PC-9 (cell line): ENCODE measurements around the gene SLC45A2. TPM values are rescaled to one million over a fixed set of nuclear protein-coding genes. Genes with fewer than 3 reads are reported as not detected.

Source experiments
- BruUV-seq: library from RNA; stranded (reverse); fragments of 400-500 nt; replicated peaks from 2 replicates; lab custom pipeline; 2021; lab: Mats Ljungman, UMichigan
- CTCF ChIA-PET: fragments of 300-600 bp; sonication (Branson Sonifier 250); formaldehyde crosslinking; loops from one replicate; lab custom pipeline; 2022; ENCODE audit warnings: antibody characterized with exemption; lab: Charles Lee
- POLR2A ChIA-PET: fragments of 300-600 bp; sonication (Branson Sonifier 250); formaldehyde crosslinking; loops from one replicate; lab custom pipeline; 2022; ENCODE audit warnings: antibody characterized with exemption; ENCODE audit not compliant: unreplicated experiment; lab: Charles Lee
- DNase-seq, 2 experiments: peaks; one replicate each; pipeline versions ENCODE4 v3.0.0 to v3.0.0-alpha.2; 2015 to 2022; ENCODE audit warnings: mixed read lengths in 1 of 2
- H2AFZ ChIP-seq: fragments of 200-600 bp; sonication (generic); 2 replicates; pipeline ENCODE4 v1.8.1; 2017; ENCODE audit warnings: antibody characterized with exemption
- H3F3A ChIP-seq: fragments of 200-600 bp; sonication (generic); 2 replicates; pipeline ENCODE4 v1.8.1; 2017; ENCODE audit warnings: antibody characterized with exemption, mild to moderate bottlenecking, low read depth; ENCODE audit not compliant: insufficient read depth
- H3K27ac ChIP-seq: fragments of 200-600 bp; sonication (generic); 2 replicates; pipeline ENCODE4 v1.6.1; 2016; ENCODE audit warnings: mixed run types
- H3K27me3 ChIP-seq: fragments of 200-600 bp; sonication (generic); 2 replicates; pipeline ENCODE4 v1.6.1; 2016; ENCODE audit warnings: low read depth, mixed run types; ENCODE audit not compliant: insufficient read depth
- H3K36me3 ChIP-seq: fragments of 200-600 bp; sonication (generic); 2 replicates; pipeline ENCODE4 v1.6.1; 2016; ENCODE audit warnings: low read depth, mixed run types
- H3K4me1 ChIP-seq: fragments of 200-600 bp; sonication (generic); replicated peaks from 2 replicates; pipeline ENCODE4 v1.6.1; 2016; ENCODE audit warnings: mixed run types; ENCODE audit not compliant: insufficient read depth
- H3K4me2 ChIP-seq: fragments of 200-600 bp; sonication (generic); 2 replicates; pipeline ENCODE4 v1.6.1; 2017; ENCODE audit warnings: mixed run types
- H3K4me3 ChIP-seq: fragments of 200-600 bp; sonication (generic); 2 replicates; pipeline ENCODE4 v1.6.1; 2016; ENCODE audit warnings: mixed run types
- H3K79me2 ChIP-seq: fragments of 200-600 bp; sonication (generic); 2 replicates; pipeline ENCODE4 v1.6.1; 2017; ENCODE audit warnings: low read depth, mixed run types
- H3K9me2 ChIP-seq: fragments of 200-600 bp; sonication (generic); 2 replicates; pipeline ENCODE4 v1.8.1; 2017; ENCODE audit warnings: mild to moderate bottlenecking; ENCODE audit not compliant: insufficient read depth
- H3K9me3 ChIP-seq: fragments of 200-600 bp; sonication (generic); 2 replicates; pipeline ENCODE4 v1.8.1; 2016; ENCODE audit warnings: low read depth; ENCODE audit not compliant: insufficient read depth
- H4K20me1 ChIP-seq: fragments of 200-600 bp; sonication (generic); 2 replicates; pipeline ENCODE4 v1.8.1; 2017; ENCODE audit not compliant: insufficient read depth
- CTCF ChIP-seq: fragments of 200-600 bp; sonication (generic); conservative IDR thresholded peaks from 2 replicates; pipeline ENCODE4 v1.6.1; 2017; ENCODE audit warnings: mixed run types, antibody characterized with exemption, mild to moderate bottlenecking, moderate library complexity
- EZH2 ChIP-seq: fragments of 200-600 bp; sonication (generic); IDR thresholded peaks from 2 replicates; pipeline ENCODE4 v1.8.0; 2017; ENCODE audit warnings: antibody characterized with exemption, low read depth
- intact Hi-C: fragments of 100-400 bp; cut with micrococcal nuclease; formaldehyde crosslinking; loops from one replicate; pipeline ENCODE4 v1.10.0; 2022; ENCODE audit not compliant: unreplicated experiment
- total RNA-seq: library from RNA; stranded (reverse); gene quantifications from 2 replicates; pipeline ENCODE4 v1.2.3, GENCODE V29; 2021

SLC45A2 gene
- total RNA-seq, 1 experiment from 2014 or later, result 0.33 TPM

GRCh38 chr5:34002629-34003328 is 18.3 kb upstream of the SLC45A2 start:
- Histone ChIP-seq H3K9me3 (no peaks in the 10 kb centered on the region), H3K4me2 (no peak overlapping the region), H2AFZ (no peak overlapping the region), H3K79me2 (peaks cover 9% of the 10 kb centered on the region; the same call in 1 of the 2 replicates), H3K9me2 (no peaks in the 10 kb centered on the region), H3K27me3 (no peaks in the 10 kb centered on the region), H3K36me3 (no peaks in the 10 kb centered on the region), H3K4me1 (peaks cover 13% of the 10 kb centered on the region), H3K27ac (no peak overlapping the region), H3K4me3 (no peak overlapping the region), H4K20me1 (no peaks in the 10 kb centered on the region), H3F3A (peaks cover 8% of the 10 kb centered on the region; the same call in 1 of the 2 replicates)
- ChIA-PET POLR2A (no interaction called here), CTCF (no interaction called here)
- DNase-seq, result no peak
- no TSS peak for BruUV-seq
- intact Hi-C loops, result no loop called here
- TF ChIP-seq CTCF (no peak), EZH2 (no peak)

GRCh38 chr5:34001241-34001841 is 16.8 kb upstream of the SLC45A2 start:
- H3K36me3 ChIP-seq, result no peaks in the 10 kb centered on the region
- no peaks in the 10 kb centered on the region for H3K27me3 ChIP-seq
- H2AFZ ChIP-seq, result no peak overlapping the region; the same call in 1 of the 2 replicates
- H3K9me3 ChIP-seq, result no peaks in the 10 kb centered on the region
- no peak overlapping the region for H3K4me3 ChIP-seq
- TF ChIP-seq EZH2 (no peak), CTCF (no peak)
- BruUV-seq, result no TSS peak
- H3F3A ChIP-seq, result no peaks in the 10 kb centered on the region
- CTCF ChIA-PET, result interaction anchor here (0.8 kb wide), 1 partner anchor 32 kb away, joined by 3 read pairs; no protein-coding TSS in a partner anchor
- POLR2A ChIA-PET, result no interaction called here
- intact Hi-C loops, result no loop called here
- H3K27ac ChIP-seq, result no peak overlapping the region
- H4K20me1 ChIP-seq, result no peaks in the 10 kb centered on the region
- no peak overlapping the region for H3K4me2 ChIP-seq
- 0 out of 2 replicates have a peak, but pooled peaks cover 4% of the 10 kb centered on the region for H3K79me2 ChIP-seq
- no peaks in the 10 kb centered on the region for H3K9me2 ChIP-seq
- H3K4me1 ChIP-seq, result peaks cover 4% of the 10 kb centered on the region; the same call in 1 of the 2 replicates
- no peak for DNase-seq

GRCh38 chr5:33999978-34000377 is 15.5 kb upstream of the SLC45A2 start:
- Histone ChIP-seq H3K4me3 (no peak overlapping the region), H3K79me2 (no peaks in the 10 kb centered on the region), H3K9me3 (no peaks in the 10 kb centered on the region), H3K4me2 (no peak overlapping the region), H3K27ac (no peak overlapping the region), H3K9me2 (no peaks in the 10 kb centered on the region), H4K20me1 (no peaks in the 10 kb centered on the region), H3K27me3 (no peaks in the 10 kb centered on the region), H2AFZ (no peak overlapping the region), H3K4me1 (no peaks in the 10 kb centered on the region), H3K36me3 (no peaks in the 10 kb centered on the region), H3F3A (no peaks in the 10 kb centered on the region)
- CTCF ChIA-PET, result no interaction called here
- DNase-seq, result no peak
- intact Hi-C loops, result no loop called here
- no TSS peak for BruUV-seq
- POLR2A ChIA-PET, result no interaction called here
- TF ChIP-seq EZH2 (no peak), CTCF (no peak)
